Panc1 (cell line): ENCODE measurements around the gene KPNB1. TPM values are rescaled to one million over a fixed set of nuclear protein-coding genes. Genes with fewer than 3 reads are reported as not detected.

Source experiments
- ATAC-seq: fragments of 200-7000 bp; cut with Tn5 transposase; 2 replicates; pipeline ENCODE4 v1.9.1; 2020; ENCODE audit warnings: mild to moderate bottlenecking, moderate library complexity
- BruUV-seq: library from RNA; stranded (reverse); fragments of 400-500 nt; replicated peaks from 2 replicates; lab custom pipeline; 2021; lab: Mats Ljungman, UMichigan
- CTCF ChIA-PET: fragments of 300-600 bp; sonication (Branson Sonifier 250); formaldehyde crosslinking; loops from one replicate; lab custom pipeline; 2022; ENCODE audit warnings: antibody characterized with exemption; lab: Charles Lee
- POLR2A ChIA-PET: fragments of 300-600 bp; sonication (Branson Sonifier 250); formaldehyde crosslinking; loops from one replicate; lab custom pipeline; 2022; ENCODE audit warnings: antibody characterized with exemption; lab: Charles Lee
- DNase-seq: peaks from one replicate; pipeline ENCODE4 v3.0.0-alpha.2; 2010; ENCODE audit warnings: low read depth, low spot score
- H3K27ac ChIP-seq: 2 replicates; pipeline ENCODE4 v1.5.1; 2011; ENCODE audit warnings: mild to moderate bottlenecking, low read length, inconsistent platforms
- H3K27me3 ChIP-seq: fragments of 200-500 bp; sonication (Bioruptor generic); 2 replicates; pipeline ENCODE4 v1.6.0; 2014; ENCODE audit warnings: low read length, inconsistent platforms; ENCODE audit not compliant: control insufficient read depth, insufficient read depth
- H3K36me3 ChIP-seq: fragments of 200-500 bp; sonication (Bioruptor generic); 2 replicates; pipeline ENCODE4 v1.5.1; 2014; ENCODE audit warnings: inconsistent platforms, mild to moderate bottlenecking, low read length, moderate library complexity; ENCODE audit not compliant: control insufficient read depth, insufficient read depth
- H3K4me1 ChIP-seq: 2 replicates; pipeline ENCODE4 v1.5.1; 2011; ENCODE audit warnings: inconsistent platforms, mild to moderate bottlenecking, low read length, moderate library complexity; ENCODE audit not compliant: control insufficient read depth, insufficient read depth
- H3K4me3 ChIP-seq, 2 experiments: 2 replicates each; pipeline ENCODE4 v1.5.1; 2011 to 2012; ENCODE audit warnings: low read depth in 2 of 2, low read length in 2 of 2, mild to moderate bottlenecking in 2 of 2, inconsistent platforms in 1 of 2, moderate library complexity in 1 of 2
- H3K9me3 ChIP-seq: fragments of 200-500 bp; sonication (Bioruptor generic); 2 replicates; pipeline ENCODE4 v1.5.1; 2014; ENCODE audit warnings: low read depth, mild to moderate bottlenecking, inconsistent platforms, low read length, moderate library complexity; ENCODE audit not compliant: control insufficient read depth, insufficient read depth
- POLR2AphosphoS5 ChIP-seq: IDR thresholded peaks from 2 replicates; pipeline ENCODE4 v1.6.1; 2012; ENCODE audit warnings: mild to moderate bottlenecking, low read depth, low read length, moderate library complexity
- SIN3A ChIP-seq: IDR thresholded peaks from 2 replicates; pipeline ENCODE4 v1.6.1; 2012; ENCODE audit warnings: low read depth, mild to moderate bottlenecking, low read length, moderate library complexity, borderline replicate concordance; ENCODE audit not compliant: insufficient read depth
- TCF7L2 ChIP-seq: IDR thresholded peaks from 2 replicates; pipeline ENCODE4 v1.6.1; 2011; ENCODE audit warnings: mild to moderate bottlenecking, low read depth, low read length, inconsistent platforms
- in situ Hi-C: cut with HindIII; loops from 2 replicates; pipeline ENCODE4 v1.10.0; 2016; ENCODE audit warnings: low sequenced_read_pairs, low pct_unique_long_range_greater_than_20kb
- intact Hi-C: fragments of 100-400 bp; cut with micrococcal nuclease; formaldehyde crosslinking; loops from one replicate; pipeline ENCODE4 v1.10.0; 2022; ENCODE audit not compliant: unreplicated experiment
- total RNA-seq: library from RNA; stranded (reverse); gene quantifications from one replicate; pipeline ENCODE4 v1.2.1, GENCODE V29; 2021; ENCODE audit not compliant: unreplicated experiment
- TF ChIP-seq, protein P1 (sequence below): fragments of 450-650 bp; IDR thresholded peaks from 2 replicates; pipeline ENCODE4 v1.5.1; 2017; ENCODE audit warnings: mild to moderate bottlenecking
- TF ChIP-seq, protein P2 (sequence below), 2 experiments: IDR thresholded peaks; 2 replicates each; pipeline ENCODE4 v1.6.1; 2011 to 2012; ENCODE audit warnings: low read depth in 2 of 2, control low read depth in 1 of 2, low read length in 1 of 2, mild to moderate bottlenecking in 1 of 2, moderate library complexity in 1 of 2; ENCODE audit not compliant: insufficient read depth in 1 of 2

The KPNB1 gene
- total RNA-seq, 1 experiment from 2014 or later = 666 TPM

DNA sequence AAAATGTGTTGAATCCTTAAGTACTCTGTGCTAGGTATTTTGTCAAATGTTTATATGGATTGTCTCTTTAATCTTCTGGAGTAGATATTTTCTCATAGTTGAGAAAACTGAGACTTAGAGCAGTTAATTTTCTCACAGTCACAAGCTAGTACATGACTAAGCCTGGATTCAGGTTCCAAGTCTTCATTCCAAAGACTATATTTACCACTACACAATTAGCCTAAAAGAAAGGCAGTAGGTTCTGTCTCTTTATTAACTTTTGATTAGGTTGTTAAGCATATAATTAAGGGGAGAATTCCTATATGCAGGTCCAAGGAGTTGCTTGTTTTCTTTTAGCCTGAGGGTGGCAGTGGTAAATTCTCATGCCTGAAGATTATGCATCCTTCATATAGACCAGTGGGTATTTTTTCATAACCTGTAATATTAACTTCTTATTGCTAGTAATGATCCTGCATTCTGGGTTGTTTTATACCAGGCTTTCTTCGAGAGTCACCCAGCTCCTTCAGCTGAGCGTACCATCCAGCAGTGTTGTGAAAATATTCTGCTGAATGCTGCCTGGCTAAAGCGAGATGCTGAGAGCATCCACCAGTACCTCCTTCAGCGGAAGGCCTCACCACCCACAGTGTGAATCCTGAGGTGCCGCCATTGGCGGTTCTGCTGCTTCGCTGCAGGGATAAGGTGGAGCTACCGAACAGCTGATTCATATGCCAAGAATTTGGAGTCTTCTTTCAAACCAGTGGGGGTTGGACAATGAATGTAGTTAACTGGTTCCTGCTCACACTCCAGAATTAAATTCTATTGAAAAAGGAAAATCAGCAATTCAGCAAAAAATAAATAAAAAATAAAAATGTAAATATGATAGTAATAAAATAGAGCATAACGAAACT, 28.2 kb upstream of the KPNB1 start:
- Histone ChIP-seq H3K36me3 (peaks cover 36% of the 10 kb centered on the region), H3K4me3 (no peak overlapping the region), H3K4me1 (peaks cover 24% of the 10 kb centered on the region), H3K27me3 (no peaks in the 10 kb centered on the region), H3K27ac (peak overlapping the region; percentile 20), H3K9me3 (no peaks in the 10 kb centered on the region)
- ChIA-PET POLR2A (no interaction called here), CTCF (no interaction called here)
- peak; percentile 93 for ATAC-seq
- BruUV-seq = no TSS peak
- intact Hi-C loops (no loop called here), in situ Hi-C loops (no loop called here)
- peak; percentile 63 for DNase-seq
- peak; percentile 26; the same call in 1 of the 2 replicates for TF ChIP-seq POLR2AphosphoS5
- TF ChIP-seq, protein P1, sequence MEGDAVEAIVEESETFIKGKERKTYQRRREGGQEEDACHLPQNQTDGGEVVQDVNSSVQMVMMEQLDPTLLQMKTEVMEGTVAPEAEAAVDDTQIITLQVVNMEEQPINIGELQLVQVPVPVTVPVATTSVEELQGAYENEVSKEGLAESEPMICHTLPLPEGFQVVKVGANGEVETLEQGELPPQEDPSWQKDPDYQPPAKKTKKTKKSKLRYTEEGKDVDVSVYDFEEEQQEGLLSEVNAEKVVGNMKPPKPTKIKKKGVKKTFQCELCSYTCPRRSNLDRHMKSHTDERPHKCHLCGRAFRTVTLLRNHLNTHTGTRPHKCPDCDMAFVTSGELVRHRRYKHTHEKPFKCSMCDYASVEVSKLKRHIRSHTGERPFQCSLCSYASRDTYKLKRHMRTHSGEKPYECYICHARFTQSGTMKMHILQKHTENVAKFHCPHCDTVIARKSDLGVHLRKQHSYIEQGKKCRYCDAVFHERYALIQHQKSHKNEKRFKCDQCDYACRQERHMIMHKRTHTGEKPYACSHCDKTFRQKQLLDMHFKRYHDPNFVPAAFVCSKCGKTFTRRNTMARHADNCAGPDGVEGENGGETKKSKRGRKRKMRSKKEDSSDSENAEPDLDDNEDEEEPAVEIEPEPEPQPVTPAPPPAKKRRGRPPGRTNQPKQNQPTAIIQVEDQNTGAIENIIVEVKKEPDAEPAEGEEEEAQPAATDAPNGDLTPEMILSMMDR = no peak

DNA sequence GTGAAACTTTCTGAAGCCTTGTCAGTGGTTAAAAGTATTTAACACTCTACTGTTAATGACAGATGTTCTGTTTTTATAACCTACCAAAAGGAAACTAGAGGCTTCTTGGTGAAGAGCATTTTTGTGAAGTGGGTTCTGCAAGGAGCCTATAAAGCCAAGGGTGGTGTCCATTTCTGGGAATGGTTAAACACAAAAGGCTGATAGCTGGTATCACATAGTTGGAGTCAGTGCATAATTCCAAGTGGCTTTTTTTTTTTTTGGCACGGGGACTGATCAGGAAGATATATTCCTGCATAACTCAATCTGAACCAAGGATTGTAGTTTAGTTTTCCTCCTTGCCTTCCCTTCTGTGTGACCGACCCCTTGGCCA, 27.6 kb upstream of the KPNB1 start:
- Histone ChIP-seq H3K4me1 (peaks cover 24% of the 10 kb centered on the region), H3K36me3 (peaks cover 32% of the 10 kb centered on the region), H3K27me3 (no peaks in the 10 kb centered on the region), H3K4me3 (no peak overlapping the region), H3K9me3 (no peaks in the 10 kb centered on the region), H3K27ac (peak overlapping the region; percentile 20)
- in situ Hi-C loops = no loop called here
- no peak for TF ChIP-seq POLR2AphosphoS5
- TF ChIP-seq TCF7L2 = no peak
- TF ChIP-seq, protein P2, sequence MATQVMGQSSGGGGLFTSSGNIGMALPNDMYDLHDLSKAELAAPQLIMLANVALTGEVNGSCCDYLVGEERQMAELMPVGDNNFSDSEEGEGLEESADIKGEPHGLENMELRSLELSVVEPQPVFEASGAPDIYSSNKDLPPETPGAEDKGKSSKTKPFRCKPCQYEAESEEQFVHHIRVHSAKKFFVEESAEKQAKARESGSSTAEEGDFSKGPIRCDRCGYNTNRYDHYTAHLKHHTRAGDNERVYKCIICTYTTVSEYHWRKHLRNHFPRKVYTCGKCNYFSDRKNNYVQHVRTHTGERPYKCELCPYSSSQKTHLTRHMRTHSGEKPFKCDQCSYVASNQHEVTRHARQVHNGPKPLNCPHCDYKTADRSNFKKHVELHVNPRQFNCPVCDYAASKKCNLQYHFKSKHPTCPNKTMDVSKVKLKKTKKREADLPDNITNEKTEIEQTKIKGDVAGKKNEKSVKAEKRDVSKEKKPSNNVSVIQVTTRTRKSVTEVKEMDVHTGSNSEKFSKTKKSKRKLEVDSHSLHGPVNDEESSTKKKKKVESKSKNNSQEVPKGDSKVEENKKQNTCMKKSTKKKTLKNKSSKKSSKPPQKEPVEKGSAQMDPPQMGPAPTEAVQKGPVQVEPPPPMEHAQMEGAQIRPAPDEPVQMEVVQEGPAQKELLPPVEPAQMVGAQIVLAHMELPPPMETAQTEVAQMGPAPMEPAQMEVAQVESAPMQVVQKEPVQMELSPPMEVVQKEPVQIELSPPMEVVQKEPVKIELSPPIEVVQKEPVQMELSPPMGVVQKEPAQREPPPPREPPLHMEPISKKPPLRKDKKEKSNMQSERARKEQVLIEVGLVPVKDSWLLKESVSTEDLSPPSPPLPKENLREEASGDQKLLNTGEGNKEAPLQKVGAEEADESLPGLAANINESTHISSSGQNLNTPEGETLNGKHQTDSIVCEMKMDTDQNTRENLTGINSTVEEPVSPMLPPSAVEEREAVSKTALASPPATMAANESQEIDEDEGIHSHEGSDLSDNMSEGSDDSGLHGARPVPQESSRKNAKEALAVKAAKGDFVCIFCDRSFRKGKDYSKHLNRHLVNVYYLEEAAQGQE (IDR thresholded peaks at IDR 0.05; ENCODE audit: insufficient read depth in 1 of 2, low read depth in 2 of 2, low read length in 1 of 2) = no peak
- TF ChIP-seq, protein P1 = no peak
- TF ChIP-seq SIN3A = no peak
- intact Hi-C loops = no loop called here
- POLR2A ChIA-PET = no interaction called here
- BruUV-seq = no TSS peak
- ATAC-seq = no peak
- CTCF ChIA-PET = no interaction called here
- DNase-seq = no peak
